DMS53 (cell line): ENCODE results near the gene FYTTD1.

Experiments
- DNase-seq: peaks from one replicate; lab custom pipeline; 2025; lab: John Stamatoyannopoulos, UW

Gene FYTTD1

GRCh38 chr3:197836244-197836643 is 86.6 kb downstream of the FYTTD1 start:
- no peak for DNase-seq
